Activated naive CD4-positive, alpha-beta T cell treated with anti-CD3 and anti-CD28 coated beads for 36 hours (primary cell): ENCODE data around the gene ANKIB1. TPM values are rescaled to one million over a fixed set of nuclear protein-coding genes. Genes with fewer than 3 reads are reported as not detected.

ENCODE experiments used
- CTCF ChIA-PET: fragments of 350-600 bp; sonication (Branson Sonifier 250); formaldehyde crosslinking; loops from one replicate; lab custom pipeline; 2021; ENCODE audit warnings: antibody characterized with exemption; lab: Charles Lee
- DNase-seq: peaks from one replicate; pipeline ENCODE4 v3.0.0-alpha.2; 2020
- H3K27ac Mint-ChIP-seq: one replicate; pipeline ENCODE4 v1.8.0; 2021; ENCODE audit warnings: mild to moderate bottlenecking, mixed read lengths
- H3K27me3 Mint-ChIP-seq: one replicate; pipeline ENCODE4 v1.8.0; 2021; ENCODE audit warnings: low read depth, mixed read lengths
- H3K36me3 Mint-ChIP-seq: one replicate; pipeline ENCODE4 v1.8.0; 2021; ENCODE audit warnings: low read depth, mixed read lengths
- H3K4me1 Mint-ChIP-seq: one replicate; pipeline ENCODE4 v1.8.0; 2021; ENCODE audit warnings: low read depth, mixed read lengths
- H3K4me3 Mint-ChIP-seq: one replicate; pipeline ENCODE4 v1.8.0; 2021; ENCODE audit warnings: mild to moderate bottlenecking, moderate library complexity, mixed read lengths
- H3K9me3 Mint-ChIP-seq: one replicate; pipeline ENCODE4 v1.8.0; 2021; ENCODE audit warnings: mixed read lengths
- intact Hi-C: fragments of 100-400 bp; cut with micrococcal nuclease; formaldehyde crosslinking; loops from one replicate; pipeline ENCODE4 v1.15.1; 2023
- total RNA-seq, 2 experiments: library from RNA; stranded (reverse); gene quantifications; one replicate each; pipeline ENCODE4 v1.2.3, GENCODE V29; 2021

Gene ANKIB1
- total RNA-seq: 10 to 100 TPM; 37.9 to 38.4 TPM

- CTCF ChIA-PET: interaction anchor here (0.8 to 2.5 kb wide), 2 partner anchors 66 to 202 kb away, joined by 3 to 9 read pairs; partner anchors contain the start of gene GATAD1
- Mint-ChIP-seq H3K4me3 (peak within 1 kb of the TSS; percentile 92), H3K4me1 (peaks cover 33% of the 10 kb centered on the region), H3K9me3 (no peaks in the 10 kb centered on the region), H3K36me3 (peaks cover 12% of the 10 kb centered on the region), H3K27me3 (no peaks in the 10 kb centered on the region), H3K27ac (peak within 1 kb of the TSS; percentile 95)
- DNase-seq: peak; percentile 91
- intact Hi-C loops: loop anchor here (1.0 to 10.0 kb wide), 12 partner anchors 67 to 1899 kb away; partner anchors contain the start of genes CDK6, CYP51A1, FAM133B and GATAD1
Observed at GRCh38 chr7:92245487-92246359, at the start of gene ANKIB1, which contains the start of gene KRIT1. ANKIB1 (plus strand) TSS chr7:92245974; CDS start chr7:92294979, 49,005 bp downstream. KRIT1 (minus strand) TSS chr7:92245914; CDS start chr7:92242135, 3,779 bp downstream.

GRCh38 chr7:92200791-92201190, 45.0 kb upstream of the ANKIB1 start:
- Mint-ChIP-seq H3K4me1 (no peaks in the 10 kb centered on the region), H3K9me3 (no peaks in the 10 kb centered on the region), H3K27me3 (no peaks in the 10 kb centered on the region), H3K27ac (no peak overlapping the region), H3K36me3 (peaks cover 39% of the 10 kb centered on the region), H3K4me3 (no peak overlapping the region)
- DNase-seq: no peak
- CTCF ChIA-PET: interaction anchor here (0.6 to 0.7 kb wide), 2 partner anchors 14 to 32 kb away, joined by 5 read pairs; no protein-coding TSS in a partner anchor
- intact Hi-C loops: no loop called here

- peaks cover 16% of the 10 kb centered on the region for H3K9me3 Mint-ChIP-seq
- CTCF ChIA-PET: no interaction called here
- H3K4me3 Mint-ChIP-seq: no peak overlapping the region
- peaks cover 62% of the 10 kb centered on the region for H3K36me3 Mint-ChIP-seq
- H3K27me3 Mint-ChIP-seq: no peaks in the 10 kb centered on the region
- DNase-seq: no peak
- peaks cover 14% of the 10 kb centered on the region for H3K4me1 Mint-ChIP-seq
- intact Hi-C loops: no loop called here
- H3K27ac Mint-ChIP-seq: no peak overlapping the region
Observed at GRCh38 chr7:92205987-92206386, 39.8 kb upstream of the ANKIB1 start.

- no peak overlapping the region for H3K4me3 Mint-ChIP-seq
- peaks cover 66% of the 10 kb centered on the region for H3K36me3 Mint-ChIP-seq
- CTCF ChIA-PET: no interaction called here
- peaks cover 14% of the 10 kb centered on the region for H3K4me1 Mint-ChIP-seq
- H3K9me3 Mint-ChIP-seq: peaks cover 16% of the 10 kb centered on the region
- intact Hi-C loops: no loop called here
- H3K27me3 Mint-ChIP-seq: no peaks in the 10 kb centered on the region
- DNase-seq: no peak
- no peak overlapping the region for H3K27ac Mint-ChIP-seq
Observed at GRCh38 chr7:92206672-92207071, 39.1 kb upstream of the ANKIB1 start.

- intact Hi-C loops: no loop called here
- Mint-ChIP-seq H3K27me3 (no peaks in the 10 kb centered on the region), H3K27ac (no peak overlapping the region), H3K9me3 (no peaks in the 10 kb centered on the region), H3K36me3 (peaks cover 42% of the 10 kb centered on the region), H3K4me3 (no peak overlapping the region), H3K4me1 (no peaks in the 10 kb centered on the region)
- DNase-seq: no peak
- CTCF ChIA-PET: interaction anchor here (0.6 kb wide), 1 partner anchor 126 kb away, joined by 3 read pairs; no protein-coding TSS in a partner anchor
Observed at GRCh38 chr7:92221766-92222165, 24.0 kb upstream of the ANKIB1 start.

GRCh38 chr7:92226981-92227380, 18.8 kb upstream of the ANKIB1 start:
- CTCF ChIA-PET: no interaction called here
- Mint-ChIP-seq H3K36me3 (peaks cover 43% of the 10 kb centered on the region), H3K27ac (no peak overlapping the region)

GRCh38 chr7:92228100-92228499, 17.7 kb upstream of the ANKIB1 start:
- Mint-ChIP-seq H3K36me3 (peaks cover 46% of the 10 kb centered on the region), H3K9me3 (no peaks in the 10 kb centered on the region), H3K27ac (no peak overlapping the region), H3K4me3 (no peak overlapping the region), H3K4me1 (peaks cover 7% of the 10 kb centered on the region), H3K27me3 (no peaks in the 10 kb centered on the region)
- intact Hi-C loops: no loop called here
- DNase-seq: no peak
- CTCF ChIA-PET: interaction anchor here (1.4 kb wide), 1 partner anchor 49 kb away, joined by 4 read pairs; no protein-coding TSS in a partner anchor

More at GRCh38 chr7:92226981-92227380, 18.8 kb upstream of the ANKIB1 start:
- no peak for DNase-seq
- no peaks in the 10 kb centered on the region for H3K9me3 Mint-ChIP-seq
- no peaks in the 10 kb centered on the region for H3K27me3 Mint-ChIP-seq
- no peak overlapping the region for H3K4me3 Mint-ChIP-seq
- peaks cover 7% of the 10 kb centered on the region for H3K4me1 Mint-ChIP-seq
- intact Hi-C loops: no loop called here

- CTCF ChIA-PET: interaction anchor here (1.2 to 1.4 kb wide), 2 partner anchors 49 to 96 kb away, joined by 3 to 4 read pairs; no protein-coding TSS in a partner anchor
- intact Hi-C loops: no loop called here
- DNase-seq: no peak
Observed at GRCh38 chr7:92228742-92229141, 17.0 kb upstream of the ANKIB1 start.

GRCh38 chr7:92230547-92230946, 15.2 kb upstream of the ANKIB1 start:
- H3K9me3 Mint-ChIP-seq: no peaks in the 10 kb centered on the region
- H3K4me1 Mint-ChIP-seq: peaks cover 7% of the 10 kb centered on the region
- no peak for DNase-seq
- intact Hi-C loops: no loop called here
- no peak overlapping the region for H3K27ac Mint-ChIP-seq
- H3K36me3 Mint-ChIP-seq: peaks cover 49% of the 10 kb centered on the region
- no peaks in the 10 kb centered on the region for H3K27me3 Mint-ChIP-seq
- no peak overlapping the region for H3K4me3 Mint-ChIP-seq
- CTCF ChIA-PET: interaction anchor here (1.4 to 1.6 kb wide), 2 partner anchors 11 to 218 kb away, joined by 4 to 5 read pairs; no protein-coding TSS in a partner anchor

More at GRCh38 chr7:92228742-92229141, 17.0 kb upstream of the ANKIB1 start:
- Mint-ChIP-seq H3K36me3 (peaks cover 50% of the 10 kb centered on the region), H3K4me3 (no peak overlapping the region), H3K27ac (no peak overlapping the region), H3K9me3 (no peaks in the 10 kb centered on the region), H3K4me1 (peaks cover 7% of the 10 kb centered on the region), H3K27me3 (no peaks in the 10 kb centered on the region)

- CTCF ChIA-PET: no interaction called here
- intact Hi-C loops: loop anchor here (10.0 kb wide), 2 partner anchors 592 to 992 kb away; partner anchors contain the start of genes CDK6 and VPS50
- H3K4me1 Mint-ChIP-seq: peaks cover 25% of the 10 kb centered on the region
Observed at GRCh38 chr7:92242972-92243371, 2.8 kb upstream of the ANKIB1 start.

GRCh38 chr7:92244808-92245486, 827 bp upstream of the ANKIB1 start:
- DNase-seq: peak; percentile 49
- peak overlapping the region; percentile 95 for H3K27ac Mint-ChIP-seq
- peak overlapping the region; percentile 92 for H3K4me3 Mint-ChIP-seq
- H3K27me3 Mint-ChIP-seq: no peaks in the 10 kb centered on the region
- H3K36me3 Mint-ChIP-seq: peaks cover 12% of the 10 kb centered on the region
- no peaks in the 10 kb centered on the region for H3K9me3 Mint-ChIP-seq
- peaks cover 31% of the 10 kb centered on the region for H3K4me1 Mint-ChIP-seq
- CTCF ChIA-PET: interaction anchor here (0.8 to 2.5 kb wide), 2 partner anchors 65 to 202 kb away, joined by 3 to 9 read pairs; partner anchors contain the start of gene GATAD1
- intact Hi-C loops: loop anchor here (1.0 to 10.0 kb wide), 10 partner anchors 66 to 1163 kb away; partner anchors contain the start of genes CDK6, CYP51A1, GATAD1 and LRRD1

More at GRCh38 chr7:92242972-92243371, 2.8 kb upstream of the ANKIB1 start:
- Mint-ChIP-seq H3K36me3 (peaks cover 15% of the 10 kb centered on the region), H3K4me3 (no peak overlapping the region), H3K27ac (no peak overlapping the region), H3K9me3 (no peaks in the 10 kb centered on the region), H3K27me3 (no peaks in the 10 kb centered on the region)
- DNase-seq: no peak
